GM19023 (cell line): Measurements from ENCODE around the gene MGAT4A.
"Not testable (repeated sequence)": the region's sequence is repeated elsewhere in the genome, so short reads cannot be mapped to it uniquely, and the experiment has no call there.

Experiments
- ATAC-seq: cut with Tn5 transposase; IDR thresholded peaks from one replicate; pipeline ENCODE4 v1.9.1; 2021; ENCODE audit warnings: mild to moderate bottlenecking, moderate library complexity; ENCODE audit not compliant: unreplicated experiment

MGAT4A gene

GRCh38 chr2:98608962-98609604 is 121.8 kb downstream of the MGAT4A start:
- no peak for ATAC-seq

DNA sequence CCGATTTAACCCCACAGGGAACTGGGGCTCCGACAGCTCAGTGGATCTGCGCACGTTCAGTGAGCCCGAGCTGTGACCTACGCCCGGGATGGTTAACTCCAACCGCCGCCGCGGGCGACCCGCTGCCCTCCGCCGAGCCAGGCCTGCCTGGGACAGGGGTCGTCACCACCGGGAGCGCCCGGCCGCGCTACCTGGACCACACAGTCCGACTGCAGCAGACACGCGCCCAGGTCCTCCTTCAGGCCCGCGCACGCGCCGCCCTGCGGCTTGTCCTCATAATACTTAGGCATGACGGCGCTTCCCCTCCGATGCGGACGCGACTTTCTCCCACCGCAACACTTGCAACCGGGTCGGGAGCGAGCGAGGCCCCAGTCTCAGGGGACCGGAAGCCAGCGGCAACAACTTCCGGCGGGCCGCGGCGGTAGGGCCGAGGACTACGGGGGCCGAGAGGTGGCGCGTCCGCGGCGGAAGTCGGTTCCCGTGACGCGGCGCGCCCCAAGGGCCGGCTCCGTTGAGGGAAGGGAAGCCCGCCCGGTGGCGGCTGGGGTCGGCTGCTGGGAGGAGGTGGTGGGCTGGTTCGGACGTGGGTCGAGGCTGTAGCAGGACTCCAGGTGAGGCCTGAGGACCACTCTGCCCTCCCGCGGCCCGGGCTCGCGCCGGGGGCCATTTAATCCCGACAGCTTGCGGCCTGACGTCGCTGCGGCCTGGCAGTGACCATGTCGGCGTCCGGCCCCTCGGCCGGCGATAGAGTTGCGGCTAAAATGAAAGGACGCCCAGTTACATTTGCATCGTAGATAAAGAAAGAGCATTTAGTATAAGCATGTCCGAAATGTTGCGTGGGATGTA is 122.6 kb downstream of the MGAT4A start, which contains the start of the genes COA5 and UNC50:
COA5 (minus strand) TSS at position 397 of the 846 bp plus-strand sequence; CDS start at position 290, 107 bp downstream.
UNC50 (plus strand) TSS at position 474 of the 846 bp plus-strand sequence. CDS start 1,171 bp downstream, outside the sequence.
- ATAC-seq, result peak; percentile 92

DNA sequence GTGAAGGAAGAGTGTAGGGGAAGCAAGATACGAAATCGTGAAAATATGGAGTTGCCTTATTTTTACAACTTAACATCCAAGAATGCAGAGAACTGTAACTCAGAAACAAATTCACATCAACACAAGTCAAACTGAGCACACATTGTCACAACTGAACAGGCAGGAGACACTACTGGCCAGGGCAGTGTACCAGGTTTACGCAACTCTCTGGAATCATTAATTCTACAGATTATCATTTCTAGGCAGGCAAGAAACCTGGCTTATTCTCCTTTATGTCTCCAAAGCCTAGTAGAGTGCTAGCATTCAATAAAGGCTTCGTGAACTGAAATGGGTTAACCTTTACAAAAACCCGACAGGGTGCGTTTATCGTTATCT is 123.2 kb downstream of the MGAT4A start:
- no peak for ATAC-seq

- ATAC-seq, result no peak
Observed at GRCh38 chr2:98607104-98607503, 123.8 kb downstream of the MGAT4A start.

DNA sequence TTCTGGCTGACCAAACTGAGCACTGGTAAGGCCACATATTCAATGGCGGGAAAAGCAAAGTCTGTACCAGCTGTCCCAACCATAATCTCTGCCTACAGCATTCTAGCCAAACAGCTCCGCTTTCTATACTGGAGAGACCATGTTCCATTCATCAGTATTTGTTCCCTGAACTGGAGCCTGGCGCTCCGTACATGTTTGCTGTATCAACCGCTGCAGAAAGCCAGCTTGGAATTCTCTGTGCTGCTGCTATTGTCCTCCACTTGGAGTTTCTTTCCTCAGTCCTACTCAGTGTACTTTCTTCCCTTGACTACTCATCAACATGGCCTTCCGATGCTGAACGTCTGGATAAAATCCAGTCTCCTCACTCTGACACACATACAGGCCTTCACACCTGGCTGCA is 124.5 kb downstream of the MGAT4A start:
- no peak for ATAC-seq

DNA sequence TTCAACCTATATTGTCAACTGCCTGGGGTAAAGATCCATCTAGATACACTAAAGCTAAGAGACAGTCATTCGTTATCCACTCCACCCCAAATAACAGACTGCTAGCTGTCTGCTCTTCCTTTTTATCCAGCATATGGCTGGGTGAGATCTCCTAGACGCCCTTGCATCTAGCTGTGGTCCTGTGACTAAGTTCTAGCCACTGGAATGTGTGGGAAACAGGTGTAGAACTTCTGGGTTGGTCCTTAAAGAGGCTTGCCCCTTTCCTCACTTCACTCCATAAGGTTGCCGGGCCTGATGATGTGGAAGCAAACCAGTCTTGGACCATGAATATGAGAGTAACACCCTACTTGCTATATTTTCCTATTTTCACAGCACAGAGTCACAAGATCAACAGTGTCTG is 125.9 kb downstream of the MGAT4A start:
- no peak for ATAC-seq

- no peak for ATAC-seq
Observed at GRCh38 chr2:98604547-98604946, 126.4 kb downstream of the MGAT4A start.

- no peak for ATAC-seq
Observed at GRCh38 chr2:98601532-98602132, 129.3 kb downstream of the MGAT4A start.

DNA sequence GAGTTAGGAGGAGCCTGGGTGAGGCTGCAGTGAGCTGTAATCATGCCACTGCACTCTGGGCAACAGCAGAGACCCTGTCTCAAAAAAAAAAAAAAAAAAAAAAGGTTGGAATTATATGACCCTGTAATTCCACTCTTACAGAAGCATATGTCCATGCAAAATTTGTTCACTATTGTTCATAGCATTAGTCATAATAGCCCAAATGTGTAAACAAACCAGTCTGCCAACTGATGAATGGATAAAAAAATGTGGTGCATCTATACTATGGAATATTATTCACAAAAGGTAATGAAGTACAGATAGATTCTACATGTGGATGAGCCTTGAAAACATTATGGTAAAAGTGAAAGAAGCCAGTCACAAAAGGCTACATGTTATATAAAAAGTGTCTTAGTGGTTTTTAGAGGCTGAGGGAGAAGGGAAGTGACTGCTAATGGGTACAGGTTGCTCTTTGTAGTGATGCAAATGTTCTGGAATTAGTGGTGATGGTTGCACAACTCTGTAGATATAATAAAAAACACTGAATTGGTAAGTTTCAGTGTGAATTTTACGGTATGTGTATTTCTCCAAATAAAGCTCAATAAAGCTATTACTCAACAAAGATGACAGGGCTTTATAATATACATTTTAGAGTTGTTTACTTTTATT is 132.0 kb downstream of the MGAT4A start:
- ATAC-seq, result no peak

DNA sequence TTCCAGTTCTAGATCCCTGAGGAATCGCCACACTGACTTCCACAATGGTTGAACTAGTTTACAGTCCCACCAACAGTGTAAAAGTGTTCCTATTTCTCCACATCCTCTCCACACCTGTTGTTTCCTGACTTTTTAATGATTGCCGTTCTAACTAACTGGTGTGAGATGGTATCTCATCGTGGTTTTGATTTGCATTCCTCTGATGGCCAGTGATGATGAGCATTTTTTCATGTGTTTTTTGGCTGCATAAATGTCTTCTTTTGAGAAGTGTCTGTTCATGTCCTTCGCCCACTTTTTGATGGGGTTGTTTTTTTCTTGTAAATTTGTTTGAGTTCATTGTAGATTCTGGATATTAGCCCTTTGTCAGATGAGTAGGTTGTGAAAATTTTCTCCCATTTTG is 136.3 kb downstream of the MGAT4A start:
- not testable (repeated sequence) for ATAC-seq

GRCh38 chr2:98592565-98592964 is 138.4 kb downstream of the MGAT4A start:
- ATAC-seq, result no peak

GRCh38 chr2:98589489-98589888 is 141.4 kb downstream of the MGAT4A start:
- ATAC-seq, result no peak

DNA sequence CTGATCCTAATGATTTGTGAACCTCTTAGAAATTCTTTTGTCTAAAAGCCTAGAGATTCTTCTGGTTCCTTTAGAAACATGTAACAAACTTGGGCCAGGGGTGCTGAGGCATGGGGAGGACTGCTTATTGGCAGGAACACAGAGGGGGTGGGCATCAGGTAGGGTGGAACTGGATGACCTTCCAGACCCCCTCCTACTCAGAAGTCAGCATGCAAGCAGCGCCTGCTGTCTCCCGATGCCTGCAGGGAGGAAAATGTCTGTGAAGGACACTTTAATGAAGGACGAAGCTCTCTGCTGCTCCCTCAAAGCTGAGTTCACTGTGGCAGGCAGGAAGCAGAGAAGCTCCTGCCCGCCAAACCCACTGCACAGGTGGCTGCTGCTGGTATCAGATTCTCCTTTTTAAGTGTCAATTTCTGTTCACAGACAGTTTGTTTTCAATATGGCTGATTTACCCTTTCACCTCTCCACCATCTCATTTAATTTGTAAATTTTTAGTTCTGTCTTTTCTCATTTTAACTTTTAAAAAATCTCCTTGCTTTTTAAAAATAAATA is 142.0 kb downstream of the MGAT4A start:
- ATAC-seq, result no peak

DNA sequence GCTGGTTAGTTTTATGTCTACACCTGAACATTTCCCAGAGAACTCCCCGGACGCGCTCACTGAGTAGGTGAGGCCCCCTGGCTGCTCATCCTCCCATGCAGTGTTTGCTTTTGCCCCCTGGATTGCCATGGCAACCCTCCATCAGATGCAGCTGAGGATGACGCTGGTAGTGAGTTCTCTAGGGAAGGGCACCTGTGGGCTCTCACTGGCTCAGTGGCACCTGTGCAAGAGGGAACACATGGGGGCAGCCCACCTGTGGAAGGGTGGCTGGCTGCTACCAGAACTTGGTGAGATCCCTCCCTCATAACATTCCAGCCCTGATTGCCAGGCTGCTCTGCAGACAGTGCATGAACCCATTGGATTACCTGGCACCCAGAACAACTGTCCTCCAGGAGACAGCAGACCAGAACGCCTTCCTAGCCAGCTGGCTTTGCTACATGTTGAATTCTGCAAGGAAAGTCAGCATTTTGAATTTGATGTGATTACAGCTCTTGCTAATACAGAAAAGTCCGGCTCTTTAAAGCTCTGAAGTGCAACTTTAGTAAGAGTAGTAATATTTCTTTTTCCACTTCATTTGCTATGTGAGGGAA is 144.3 kb downstream of the MGAT4A start:
- ATAC-seq, result no peak

DNA sequence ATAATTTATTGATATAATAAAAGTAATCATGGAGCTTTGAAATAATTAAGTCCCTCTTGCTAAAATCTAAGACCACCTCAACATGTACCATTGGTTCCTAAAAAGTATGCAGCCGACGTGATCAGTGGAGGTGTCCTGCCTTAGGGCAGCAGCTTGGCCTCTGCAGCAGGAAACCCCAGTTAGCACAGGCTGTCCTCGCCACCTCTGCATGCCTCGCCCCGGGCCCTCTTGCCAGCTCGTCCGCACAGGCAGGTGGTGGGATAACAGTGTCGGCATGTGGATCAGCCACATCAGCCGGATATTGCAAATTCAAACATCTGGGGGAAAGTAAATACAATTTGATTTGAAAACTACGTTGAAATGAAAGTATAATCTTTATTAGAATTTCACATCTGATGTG is 145.5 kb downstream of the MGAT4A start:
- ATAC-seq, result no peak

- ATAC-seq, result no peak
Observed at GRCh38 chr2:98583816-98584618, 146.9 kb downstream of the MGAT4A start.

DNA sequence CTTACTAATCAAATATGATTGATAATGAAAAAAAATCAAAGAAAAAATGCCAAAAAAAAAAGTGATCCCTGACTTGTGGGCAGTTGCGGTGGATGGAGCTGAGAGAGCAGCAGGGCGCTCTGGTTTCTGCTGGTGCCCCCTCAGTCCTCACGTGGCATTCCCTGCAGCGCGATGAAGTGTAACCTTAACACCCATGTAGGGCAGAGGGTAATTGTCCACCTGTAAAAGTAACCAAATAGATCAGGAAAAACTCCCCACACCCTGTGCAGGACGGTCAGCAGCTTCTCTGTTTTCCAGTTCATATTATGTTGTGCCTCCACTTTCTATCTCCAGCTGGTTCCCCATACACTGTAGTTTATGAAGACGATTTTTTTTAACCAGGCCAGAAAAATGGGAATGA is 147.7 kb downstream of the MGAT4A start:
- no peak for ATAC-seq

- ATAC-seq, result no peak
Observed at GRCh38 chr2:98582523-98582922, 148.4 kb downstream of the MGAT4A start.

GRCh38 chr2:98580656-98581284 is 150.2 kb downstream of the MGAT4A start:
- ATAC-seq, result no peak
